22Rv1 (cell line): Measurements from ENCODE around the gene ITPRIPL2.

ENCODE experiments used
- H3K27ac ChIP-seq: fragments of 450-650 bp; 2 replicates; pipeline ENCODE4 v1.5.1; 2017
- CTCF ChIP-seq: fragments of 450-650 bp; IDR thresholded peaks from 2 replicates; pipeline ENCODE4 v1.5.1; 2017; ENCODE audit warnings: mild to moderate bottlenecking
- ZFX ChIP-seq: fragments of 450-650 bp; IDR thresholded peaks from 2 replicates; pipeline ENCODE4 v1.6.1; 2017; ENCODE audit warnings: antibody characterized with exemption, borderline replicate concordance

The ITPRIPL2 gene

GRCh38 chr16:19113577-19114358 is at the start of gene ITPRIPL2:
Gene ITPRIPL2, plus strand, starts transcription at chr16:19113964. Its CDS starts 498 bp downstream, at chr16:19114462.
- 0 out of 2 replicates have a peak, but pooled peaks have one; percentile 6 for TF ChIP-seq CTCF
- TF ChIP-seq ZFX, result no peak
- peak within 1 kb of the TSS; percentile 65 for H3K27ac ChIP-seq

- TF ChIP-seq CTCF, result no peak
- peak overlapping the region; percentile 93 for H3K27ac ChIP-seq
Measured at GRCh38 chr16:19066988-19067348, 46.8 kb upstream of the ITPRIPL2 start.

GRCh38 chr16:19067349-19068236 is 46.2 kb upstream of the ITPRIPL2 start, which contains the start of gene COQ7:
Gene COQ7, plus strand, starts transcription at chr16:19067614. Its CDS starts 51 bp downstream, at chr16:19067665.
- TF ChIP-seq CTCF, result no peak
- no peak for TF ChIP-seq ZFX
- H3K27ac ChIP-seq, result peak within 1 kb of the TSS; percentile 93

GRCh38 chr16:19068237-19068815 is 45.4 kb upstream of the ITPRIPL2 start:
- H3K27ac ChIP-seq, result peak overlapping the region; percentile 93
- TF ChIP-seq CTCF, result no peak
- no peak for TF ChIP-seq ZFX

- H3K27ac ChIP-seq, result no peak overlapping the region
- TF ChIP-seq ZFX (no peak), CTCF (peak; percentile 88)
Measured at GRCh38 chr16:19071811-19072777, 41.7 kb upstream of the ITPRIPL2 start.

GRCh38 chr16:19073344-19073743 is 40.4 kb upstream of the ITPRIPL2 start:
- TF ChIP-seq ZFX, result no peak

GRCh38 chr16:19073863-19074262 is 39.9 kb upstream of the ITPRIPL2 start:
- TF ChIP-seq ZFX (no peak), CTCF (no peak)

More at GRCh38 chr16:19073344-19073743, 40.4 kb upstream of the ITPRIPL2 start:
- H3K27ac ChIP-seq, result no peak overlapping the region

More at GRCh38 chr16:19073863-19074262, 39.9 kb upstream of the ITPRIPL2 start:
- no peak overlapping the region for H3K27ac ChIP-seq
